Stimulated activated naive B cell treated with anti-CD40 and anti-IgM and Interleukin-4, amounts not matched to agents 10 μg/mL and 1 μg/mL and 100 μg/mL, for 72 hours (primary cell): ENCODE results near the gene SCN2B.

Source experiments
- ATAC-seq, 2 donors: fragments of 150-1000 bp; cut with Tn5 transposase; replicated peaks; 2 replicates each; pipeline ENCODE4 v1.10.0; 2021; ENCODE audit warnings: moderate library complexity in 1 of 2
- DNase-seq: peaks from one replicate; pipeline ENCODE4 v3.0.0; 2021
- H3K27ac Mint-ChIP-seq: one replicate; pipeline ENCODE4 v1.8.0; 2022; ENCODE audit warnings: mild to moderate bottlenecking, mixed read lengths
- H3K27me3 Mint-ChIP-seq, 2 donors: one replicate each; pipeline ENCODE4 v1.8.0; 2022; ENCODE audit warnings: mixed read lengths in 2 of 2
- H3K36me3 Mint-ChIP-seq, 2 donors: one replicate each; pipeline ENCODE4 v1.8.0; 2022; ENCODE audit warnings: mixed read lengths in 2 of 2, mild to moderate bottlenecking in 1 of 2
- H3K4me1 Mint-ChIP-seq, 2 donors: one replicate each; pipeline ENCODE4 v1.8.0; 2022; ENCODE audit warnings: mixed read lengths in 2 of 2, mild to moderate bottlenecking in 1 of 2
- H3K4me3 Mint-ChIP-seq, 2 donors: one replicate each; pipeline ENCODE4 v1.8.0; 2022; ENCODE audit warnings: mild to moderate bottlenecking in 2 of 2, mixed read lengths in 2 of 2, moderate library complexity in 1 of 2
- H3K9me3 Mint-ChIP-seq, 2 donors: one replicate each; pipeline ENCODE4 v1.8.0; 2022; ENCODE audit warnings: mixed read lengths in 2 of 2, mild to moderate bottlenecking in 1 of 2

Gene SCN2B

DNA sequence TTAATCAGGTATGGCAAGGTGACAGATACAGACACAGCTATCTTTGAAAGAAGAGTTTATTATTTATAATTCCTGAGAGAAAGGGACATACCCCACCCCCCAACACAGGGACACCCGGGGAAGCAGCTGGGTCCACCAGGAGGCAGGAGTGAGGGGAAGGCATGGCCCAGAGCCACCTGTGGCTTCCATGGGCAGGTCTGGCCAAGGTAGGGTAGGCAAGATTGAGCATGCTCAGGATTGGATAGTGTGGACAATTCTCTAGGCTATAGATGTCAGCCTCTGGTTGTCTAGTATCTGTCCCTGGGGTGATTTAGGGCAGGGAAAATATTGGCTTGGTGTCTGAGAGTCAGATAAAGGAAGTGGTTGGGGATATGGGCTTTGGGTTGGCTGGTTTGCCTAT lies 62.2 kb downstream of the SCN2B start:
- H3K27ac Mint-ChIP-seq = no peak overlapping the region
- DNase-seq (no peak), ATAC-seq (no peak)
- H3K4me3 Mint-ChIP-seq = no peak overlapping the region
- peaks cover 30 to 35% of the 10 kb centered on the region in 2 donors for H3K27me3 Mint-ChIP-seq
- H3K4me1 Mint-ChIP-seq = peaks cover 10 to 31% of the 10 kb centered on the region in 2 donors
- no peaks in the 10 kb centered on the region for H3K36me3 Mint-ChIP-seq
- no peaks in the 10 kb centered on the region for H3K9me3 Mint-ChIP-seq

DNA sequence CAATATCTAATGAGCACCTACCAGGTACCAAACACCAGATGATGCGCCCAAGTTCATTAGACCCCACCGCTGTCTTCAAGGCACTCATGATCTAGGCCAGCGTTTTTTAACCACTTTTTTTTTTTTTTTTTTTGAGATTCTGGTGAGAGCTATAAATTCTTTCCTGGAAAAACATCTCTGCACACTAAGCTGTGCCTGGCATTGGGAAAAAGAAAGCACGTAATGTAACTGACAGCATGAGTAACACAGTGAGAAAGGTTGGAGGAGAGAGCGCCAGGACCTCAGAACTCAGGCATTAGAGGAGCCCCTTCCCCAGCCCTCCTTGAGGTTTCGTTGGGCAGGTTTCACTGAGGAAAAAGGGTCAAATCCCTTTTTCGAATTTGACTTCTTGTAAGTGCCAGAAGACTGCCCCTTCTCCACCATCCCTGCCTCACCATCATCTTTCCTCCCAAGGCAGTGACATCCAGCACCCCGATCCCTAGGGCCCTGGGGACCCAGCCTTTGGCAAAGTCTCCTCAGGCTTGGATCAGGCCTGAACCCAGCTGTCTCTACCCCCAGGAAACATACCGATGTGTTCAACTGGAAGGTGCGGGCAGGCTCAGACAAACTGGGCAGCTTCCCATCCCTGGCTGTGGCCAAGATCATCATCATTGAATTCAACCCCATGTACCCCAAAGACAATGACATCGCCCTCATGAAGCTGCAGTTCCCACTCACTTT lies 63.6 kb downstream of the SCN2B start:
- DNase-seq (no peak), ATAC-seq (no peak)
- no peak overlapping the region for H3K4me3 Mint-ChIP-seq
- peaks cover 28 to 36% of the 10 kb centered on the region in 2 donors for H3K27me3 Mint-ChIP-seq
- H3K4me1 Mint-ChIP-seq = peaks cover 6 to 18% of the 10 kb centered on the region in 2 donors
- no peaks in the 10 kb centered on the region for H3K36me3 Mint-ChIP-seq
- no peak overlapping the region for H3K27ac Mint-ChIP-seq
- no peaks in the 10 kb centered on the region for H3K9me3 Mint-ChIP-seq
